ENCODE measurements around the gene PPP1R2. TPM values are rescaled to one million over a fixed set of nuclear protein-coding genes. Genes with fewer than 3 reads are reported as not detected.

PPP1R2 gene
- total and polyA plus RNA-seq, 2 of the 13 experiments (the other 11 are each of a cell fraction or from before 2014, with no cell fraction given), result 36.5 to 86.5 TPM

DNA sequence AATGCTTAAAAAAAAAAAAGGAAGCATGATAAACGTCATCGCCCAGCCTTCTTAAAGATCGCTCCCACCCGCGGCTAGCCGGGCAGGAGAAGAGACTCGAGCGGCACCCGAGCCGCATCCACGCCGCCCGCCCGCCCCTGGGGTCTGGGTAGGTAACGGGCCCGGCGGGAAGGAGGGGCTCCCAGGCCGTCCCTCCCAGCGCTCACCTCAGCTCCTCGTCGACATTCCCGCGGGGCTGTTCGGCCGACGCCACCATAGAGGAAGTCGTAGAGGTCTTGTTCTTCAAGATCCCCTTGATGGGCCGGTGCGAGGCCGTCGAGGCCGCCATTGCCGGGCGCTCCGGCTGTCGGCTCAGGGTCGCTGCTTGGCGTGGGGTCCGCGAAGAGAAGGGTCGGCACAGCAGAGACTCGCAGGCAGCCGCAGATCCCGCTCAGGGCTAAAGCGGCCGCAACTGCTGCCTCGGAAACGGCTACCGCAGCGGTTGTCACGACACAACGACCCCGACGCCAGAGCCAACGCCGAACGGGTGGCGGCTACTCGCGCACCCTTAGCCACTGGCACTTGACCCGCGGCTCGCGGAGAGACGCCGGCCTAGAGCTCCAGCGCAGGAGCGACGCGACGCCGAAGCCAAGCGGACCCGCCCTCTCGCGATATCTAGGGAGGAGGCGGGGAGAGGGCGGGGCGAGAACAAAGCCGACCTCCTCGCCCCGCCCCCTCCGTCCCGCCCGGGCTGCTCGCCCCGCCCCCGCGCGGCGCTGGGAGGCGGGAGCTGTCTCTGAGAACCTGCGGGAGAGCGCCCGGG lies at the start of gene PPP1R2 (continued):
- TF ChIP-seq NRL (CRISPR knock-in tag; IDR thresholded peaks at IDR 0.05; ENCODE audit: borderline replicate concordance) (peak; percentile 90), MYC (CRISPR knock-in tag; IDR thresholded peaks at IDR 0.05; ENCODE audit: borderline replicate concordance) (no peak; the same call in 1 of the 2 replicates), TRIM24 (CRISPR knock-in tag; IDR thresholded peaks at IDR 0.05) (no peak), NCOA1 (CRISPR knock-in tag; IDR thresholded peaks at IDR 0.05) (peak; percentile 82), ZNF747 (CRISPR knock-in tag; IDR thresholded peaks at IDR 0.05; ENCODE audit: borderline replicate concordance) (no peak), GATAD1 (CRISPR knock-in tag; IDR thresholded peaks at IDR 0.05) (peak; percentile 75), ZNF777 (CRISPR knock-in tag; IDR thresholded peaks at IDR 0.05) (peak; percentile 79), ETV5 (CRISPR knock-in tag; IDR thresholded peaks at IDR 0.05; ENCODE audit: borderline replicate concordance) (0 out of 2 replicates have a peak, but pooled peaks have one; percentile 21), ZNF773 (CRISPR knock-in tag; IDR thresholded peaks at IDR 0.05; ENCODE audit: borderline replicate concordance) (peak; percentile 85; the same call in 1 of the 2 replicates), ZSCAN22 (CRISPR knock-in tag; IDR thresholded peaks at IDR 0.05) (no peak), SCMH1 (CRISPR knock-in tag; IDR thresholded peaks at IDR 0.05; ENCODE audit: borderline replicate concordance) (no peak), SOX13 (IDR thresholded peaks at IDR 0.05) (no peak), SOX13 (CRISPR knock-in tag; conservative IDR thresholded peaks at IDR 0.05 in 1 of 2, IDR thresholded peaks at IDR 0.05 in 1 of 2) (peak in 1 of 2 experiments; percentile 25; a peak in 1 of 4 replicates), PCBP2 (optimal IDR thresholded peaks at IDR 0.05; ENCODE audit: low read depth, low read length, poor library complexity, severe bottlenecking) (no peak), ZNF263 (CRISPR knock-in tag; IDR thresholded peaks at IDR 0.05) (no peak)
- TF ChIP-seq, protein P1, sequence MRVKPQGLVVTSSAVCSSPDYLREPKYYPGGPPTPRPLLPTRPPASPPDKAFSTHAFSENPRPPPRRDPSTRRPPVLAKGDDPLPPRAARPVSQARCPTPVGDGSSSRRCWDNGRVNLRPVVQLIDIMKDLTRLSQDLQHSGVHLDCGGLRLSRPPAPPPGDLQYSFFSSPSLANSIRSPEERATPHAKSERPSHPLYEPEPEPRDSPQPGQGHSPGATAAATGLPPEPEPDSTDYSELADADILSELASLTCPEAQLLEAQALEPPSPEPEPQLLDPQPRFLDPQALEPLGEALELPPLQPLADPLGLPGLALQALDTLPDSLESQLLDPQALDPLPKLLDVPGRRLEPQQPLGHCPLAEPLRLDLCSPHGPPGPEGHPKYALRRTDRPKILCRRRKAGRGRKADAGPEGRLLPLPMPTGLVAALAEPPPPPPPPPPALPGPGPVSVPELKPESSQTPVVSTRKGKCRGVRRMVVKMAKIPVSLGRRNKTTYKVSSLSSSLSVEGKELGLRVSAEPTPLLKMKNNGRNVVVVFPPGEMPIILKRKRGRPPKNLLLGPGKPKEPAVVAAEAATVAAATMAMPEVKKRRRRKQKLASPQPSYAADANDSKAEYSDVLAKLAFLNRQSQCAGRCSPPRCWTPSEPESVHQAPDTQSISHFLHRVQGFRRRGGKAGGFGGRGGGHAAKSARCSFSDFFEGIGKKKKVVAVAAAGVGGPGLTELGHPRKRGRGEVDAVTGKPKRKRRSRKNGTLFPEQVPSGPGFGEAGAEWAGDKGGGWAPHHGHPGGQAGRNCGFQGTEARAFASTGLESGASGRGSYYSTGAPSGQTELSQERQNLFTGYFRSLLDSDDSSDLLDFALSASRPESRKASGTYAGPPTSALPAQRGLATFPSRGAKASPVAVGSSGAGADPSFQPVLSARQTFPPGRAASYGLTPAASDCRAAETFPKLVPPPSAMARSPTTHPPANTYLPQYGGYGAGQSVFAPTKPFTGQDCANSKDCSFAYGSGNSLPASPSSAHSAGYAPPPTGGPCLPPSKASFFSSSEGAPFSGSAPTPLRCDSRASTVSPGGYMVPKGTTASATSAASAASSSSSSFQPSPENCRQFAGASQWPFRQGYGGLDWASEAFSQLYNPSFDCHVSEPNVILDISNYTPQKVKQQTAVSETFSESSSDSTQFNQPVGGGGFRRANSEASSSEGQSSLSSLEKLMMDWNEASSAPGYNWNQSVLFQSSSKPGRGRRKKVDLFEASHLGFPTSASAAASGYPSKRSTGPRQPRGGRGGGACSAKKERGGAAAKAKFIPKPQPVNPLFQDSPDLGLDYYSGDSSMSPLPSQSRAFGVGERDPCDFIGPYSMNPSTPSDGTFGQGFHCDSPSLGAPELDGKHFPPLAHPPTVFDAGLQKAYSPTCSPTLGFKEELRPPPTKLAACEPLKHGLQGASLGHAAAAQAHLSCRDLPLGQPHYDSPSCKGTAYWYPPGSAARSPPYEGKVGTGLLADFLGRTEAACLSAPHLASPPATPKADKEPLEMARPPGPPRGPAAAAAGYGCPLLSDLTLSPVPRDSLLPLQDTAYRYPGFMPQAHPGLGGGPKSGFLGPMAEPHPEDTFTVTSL (CRISPR knock-in tag; IDR thresholded peaks at IDR 0.05; ENCODE audit: borderline replicate concordance), result no peak
- TF ChIP-seq, protein P2, sequence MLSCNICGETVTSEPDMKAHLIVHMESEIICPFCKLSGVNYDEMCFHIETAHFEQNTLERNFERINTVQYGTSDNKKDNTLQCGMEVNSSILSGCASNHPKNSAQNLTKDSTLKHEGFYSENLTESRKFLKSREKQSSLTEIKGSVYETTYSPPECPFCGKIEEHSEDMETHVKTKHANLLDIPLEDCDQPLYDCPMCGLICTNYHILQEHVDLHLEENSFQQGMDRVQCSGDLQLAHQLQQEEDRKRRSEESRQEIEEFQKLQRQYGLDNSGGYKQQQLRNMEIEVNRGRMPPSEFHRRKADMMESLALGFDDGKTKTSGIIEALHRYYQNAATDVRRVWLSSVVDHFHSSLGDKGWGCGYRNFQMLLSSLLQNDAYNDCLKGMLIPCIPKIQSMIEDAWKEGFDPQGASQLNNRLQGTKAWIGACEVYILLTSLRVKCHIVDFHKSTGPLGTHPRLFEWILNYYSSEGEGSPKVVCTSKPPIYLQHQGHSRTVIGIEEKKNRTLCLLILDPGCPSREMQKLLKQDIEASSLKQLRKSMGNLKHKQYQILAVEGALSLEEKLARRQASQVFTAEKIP (CRISPR knock-in tag; IDR thresholded peaks at IDR 0.05; ENCODE audit: borderline replicate concordance), result no peak
- TF ChIP-seq, protein P3, sequence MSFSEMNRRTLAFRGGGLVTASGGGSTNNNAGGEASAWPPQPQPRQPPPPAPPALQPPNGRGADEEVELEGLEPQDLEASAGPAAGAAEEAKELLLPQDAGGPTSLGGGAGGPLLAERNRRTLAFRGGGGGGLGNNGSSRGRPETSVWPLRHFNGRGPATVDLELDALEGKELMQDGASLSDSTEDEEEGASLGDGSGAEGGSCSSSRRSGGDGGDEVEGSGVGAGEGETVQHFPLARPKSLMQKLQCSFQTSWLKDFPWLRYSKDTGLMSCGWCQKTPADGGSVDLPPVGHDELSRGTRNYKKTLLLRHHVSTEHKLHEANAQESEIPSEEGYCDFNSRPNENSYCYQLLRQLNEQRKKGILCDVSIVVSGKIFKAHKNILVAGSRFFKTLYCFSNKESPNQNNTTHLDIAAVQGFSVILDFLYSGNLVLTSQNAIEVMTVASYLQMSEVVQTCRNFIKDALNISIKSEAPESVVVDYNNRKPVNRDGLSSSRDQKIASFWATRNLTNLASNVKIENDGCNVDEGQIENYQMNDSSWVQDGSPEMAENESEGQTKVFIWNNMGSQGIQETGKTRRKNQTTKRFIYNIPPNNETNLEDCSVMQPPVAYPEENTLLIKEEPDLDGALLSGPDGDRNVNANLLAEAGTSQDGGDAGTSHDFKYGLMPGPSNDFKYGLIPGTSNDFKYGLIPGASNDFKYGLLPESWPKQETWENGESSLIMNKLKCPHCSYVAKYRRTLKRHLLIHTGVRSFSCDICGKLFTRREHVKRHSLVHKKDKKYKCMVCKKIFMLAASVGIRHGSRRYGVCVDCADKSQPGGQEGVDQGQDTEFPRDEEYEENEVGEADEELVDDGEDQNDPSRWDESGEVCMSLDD (CRISPR knock-in tag; IDR thresholded peaks at IDR 0.05; ENCODE audit: borderline replicate concordance), result no peak
